GM21723 (cell line): ENCODE measurements around the gene EXOC4.
A peak's percentile ranks its signal among the peaks of the same experiment; 100 is the strongest.

Experiments used
- ATAC-seq: cut with Tn5 transposase; IDR thresholded peaks from one replicate; pipeline ENCODE4 v1.9.1; 2021; ENCODE audit warnings: mild to moderate bottlenecking, moderate library complexity; ENCODE audit not compliant: unreplicated experiment

EXOC4 gene

DNA sequence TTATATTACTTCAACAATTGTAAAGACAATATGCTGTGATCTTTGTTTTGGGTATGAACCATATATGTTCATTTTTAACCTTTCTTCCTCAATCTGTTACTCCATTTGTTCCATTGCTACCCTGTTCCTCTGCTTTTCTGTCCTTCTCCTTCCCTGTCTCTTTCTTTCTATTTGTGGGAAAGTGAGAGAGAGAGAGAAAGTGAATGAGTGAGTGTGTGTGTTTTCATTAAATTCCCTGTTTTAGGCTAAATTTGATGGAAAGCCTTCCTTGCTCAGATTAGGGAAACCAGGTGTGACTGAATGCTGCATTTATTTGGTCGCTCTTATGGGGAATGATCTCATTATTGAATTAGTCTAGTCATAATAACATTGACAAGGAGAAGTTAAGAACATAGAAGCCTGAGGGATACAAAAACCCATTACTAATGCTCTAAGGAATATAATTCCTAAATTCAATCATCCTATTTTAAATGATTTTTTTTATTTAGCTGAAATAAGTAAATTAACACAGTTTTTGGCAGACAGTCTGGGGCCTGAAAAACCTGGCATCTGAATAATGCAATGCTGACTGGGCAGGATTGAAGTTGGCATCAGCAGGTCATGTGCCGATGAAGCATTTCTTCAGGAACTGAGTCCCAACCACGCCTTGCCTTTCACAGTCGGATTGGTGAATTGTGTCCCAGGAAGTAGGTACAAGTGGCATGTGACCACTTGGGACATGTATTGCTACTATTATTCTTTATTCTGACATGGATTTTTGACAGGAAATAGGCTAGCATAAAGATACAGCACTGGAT lies 756.6 kb downstream of the EXOC4 start:
- no peak for ATAC-seq

DNA sequence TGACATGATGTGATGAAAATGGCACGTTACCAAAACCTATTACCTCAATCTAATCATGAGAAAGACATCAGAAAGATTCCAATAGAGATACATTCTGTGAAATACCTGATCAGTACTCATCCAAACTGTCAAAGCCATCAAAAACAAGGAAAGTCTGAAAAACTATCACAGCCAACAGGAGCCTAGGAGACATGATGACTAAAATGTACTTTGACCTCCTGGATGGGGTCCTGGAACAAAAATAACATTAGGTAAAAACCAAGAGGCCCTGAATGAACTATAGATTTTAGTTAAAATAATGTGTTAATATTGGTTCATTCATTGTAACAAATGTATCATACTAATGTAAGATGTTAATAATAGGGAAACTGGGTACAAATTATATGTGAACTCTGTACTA lies 760.4 kb downstream of the EXOC4 start:
- ATAC-seq = no peak

DNA sequence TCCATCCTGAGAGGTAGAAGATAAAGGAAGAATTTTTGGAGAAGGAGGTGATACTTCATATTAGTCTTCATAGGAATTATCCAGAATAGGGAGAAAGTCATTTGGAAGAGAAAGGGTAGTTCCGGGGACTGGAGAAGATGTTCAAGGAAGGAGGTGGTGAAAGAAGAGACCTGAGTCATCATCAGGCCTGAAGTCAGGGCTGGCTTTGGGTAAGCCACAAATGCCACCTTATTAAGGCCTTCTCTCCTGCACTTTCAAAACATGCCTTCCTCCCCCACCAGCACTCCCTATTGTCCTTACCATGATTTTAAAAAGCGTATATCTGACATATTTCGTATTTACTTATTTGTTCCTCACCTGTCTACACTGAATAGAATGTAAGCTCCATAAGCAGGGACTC lies 762.1 kb downstream of the EXOC4 start:
- ATAC-seq = no peak

DNA sequence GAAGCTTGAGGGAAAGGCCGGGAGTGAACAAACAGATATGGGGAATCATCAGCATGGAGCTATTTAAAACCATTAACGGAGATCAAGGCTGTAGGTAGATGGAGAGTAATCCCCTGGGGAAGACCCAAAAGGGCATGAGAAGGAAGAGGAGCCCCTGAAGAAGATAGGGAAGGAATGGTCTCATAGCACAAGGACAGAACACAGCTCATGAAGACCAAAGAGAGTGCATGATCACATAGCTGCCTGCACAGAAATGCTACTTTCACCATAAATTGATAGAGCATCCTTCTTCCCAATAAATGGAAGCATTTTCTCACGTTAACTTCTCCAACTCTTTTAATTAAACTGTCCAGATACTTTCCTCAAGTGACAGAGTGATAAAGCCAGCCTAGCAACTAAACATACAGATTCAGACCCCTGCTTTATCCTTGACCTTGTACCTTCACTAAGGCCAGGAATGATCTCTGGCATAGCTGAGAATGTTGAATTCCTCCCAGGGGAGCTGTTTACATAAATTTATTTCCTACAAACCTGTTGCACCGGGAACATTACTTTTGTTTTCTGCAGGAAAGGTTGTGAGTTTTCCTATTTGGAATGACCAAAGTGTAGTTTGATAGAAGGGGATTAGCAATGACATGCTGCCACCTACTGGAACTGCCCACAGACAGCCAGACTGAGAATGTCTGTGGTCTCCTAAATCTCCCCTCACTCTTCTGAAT lies 763.5 kb downstream of the EXOC4 start:
- no peak for ATAC-seq

DNA sequence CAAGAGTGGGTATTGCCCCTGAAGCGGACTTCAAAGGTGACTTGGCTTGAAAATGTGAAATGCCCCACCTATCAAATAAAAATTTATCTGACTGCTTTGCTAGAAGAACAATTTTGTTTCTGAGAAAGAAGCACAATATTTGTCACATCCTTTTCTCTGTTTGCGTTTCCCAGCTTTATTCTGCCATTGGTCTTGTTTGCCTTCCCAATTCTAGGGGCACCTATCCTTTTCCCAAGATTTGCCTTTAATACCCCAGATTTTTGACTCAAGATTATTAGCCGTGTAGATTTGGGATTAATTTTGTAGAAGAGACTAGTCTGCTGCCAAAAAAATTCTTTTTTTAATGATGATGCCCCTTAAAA lies 764.0 kb downstream of the EXOC4 start:
- ATAC-seq = no peak

DNA sequence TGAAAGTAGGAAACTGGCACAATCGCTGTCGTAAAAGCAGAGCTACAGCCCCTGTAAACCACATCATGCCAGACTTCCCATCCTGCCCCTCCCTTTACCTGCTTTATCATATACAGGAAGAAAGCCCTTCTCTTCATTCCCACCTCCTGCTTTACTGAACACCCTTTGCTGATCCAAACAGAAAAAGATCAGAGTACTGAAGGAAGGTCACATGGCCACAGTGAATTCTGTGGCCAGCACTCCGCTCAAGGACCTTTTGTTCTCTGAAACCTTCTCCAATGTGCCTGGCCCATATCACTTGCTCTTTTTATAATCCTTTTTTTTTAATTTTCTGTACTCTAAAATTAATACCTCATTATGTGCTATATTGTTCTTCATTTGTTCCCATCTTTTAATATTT lies 765.4 kb downstream of the EXOC4 start:
- ATAC-seq = no peak

DNA sequence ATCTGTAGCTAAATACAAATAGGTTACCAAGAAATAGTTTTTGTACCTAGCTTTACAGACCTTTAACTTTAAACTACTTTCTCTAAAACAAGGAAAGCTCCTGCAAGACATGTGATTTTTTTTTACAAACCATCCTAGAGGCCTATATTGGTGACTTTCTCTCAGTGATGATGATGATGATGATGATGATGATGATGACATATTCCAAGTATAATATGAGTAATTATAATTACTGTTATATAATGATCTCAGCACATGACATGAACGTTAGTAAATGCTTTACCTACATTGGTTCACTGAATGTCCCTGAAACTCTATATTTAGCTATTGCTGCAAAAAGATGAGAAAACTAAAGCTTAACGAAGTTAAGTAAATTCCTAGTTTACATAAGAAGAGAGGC lies 766.4 kb downstream of the EXOC4 start:
- no peak for ATAC-seq

DNA sequence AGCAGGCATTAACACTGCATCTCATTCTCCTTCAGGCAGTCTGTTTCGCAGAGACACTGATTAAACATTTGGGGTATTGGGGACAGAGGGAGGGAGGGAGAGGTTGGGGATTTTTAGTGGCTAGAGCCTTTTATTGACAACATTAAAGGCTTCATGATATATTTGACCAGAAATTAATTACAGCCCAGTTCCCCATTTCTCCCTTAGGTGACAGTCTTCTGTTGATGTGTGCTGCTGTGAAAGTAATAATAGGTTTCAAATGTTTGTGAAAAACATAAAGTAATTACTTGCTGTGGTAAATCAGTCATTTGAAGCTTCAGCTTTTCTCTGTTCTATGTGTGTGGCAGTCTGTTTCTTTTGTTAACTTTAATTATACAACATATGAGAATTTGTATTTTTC lies 769.0 kb downstream of the EXOC4 start:
- no peak for ATAC-seq

DNA sequence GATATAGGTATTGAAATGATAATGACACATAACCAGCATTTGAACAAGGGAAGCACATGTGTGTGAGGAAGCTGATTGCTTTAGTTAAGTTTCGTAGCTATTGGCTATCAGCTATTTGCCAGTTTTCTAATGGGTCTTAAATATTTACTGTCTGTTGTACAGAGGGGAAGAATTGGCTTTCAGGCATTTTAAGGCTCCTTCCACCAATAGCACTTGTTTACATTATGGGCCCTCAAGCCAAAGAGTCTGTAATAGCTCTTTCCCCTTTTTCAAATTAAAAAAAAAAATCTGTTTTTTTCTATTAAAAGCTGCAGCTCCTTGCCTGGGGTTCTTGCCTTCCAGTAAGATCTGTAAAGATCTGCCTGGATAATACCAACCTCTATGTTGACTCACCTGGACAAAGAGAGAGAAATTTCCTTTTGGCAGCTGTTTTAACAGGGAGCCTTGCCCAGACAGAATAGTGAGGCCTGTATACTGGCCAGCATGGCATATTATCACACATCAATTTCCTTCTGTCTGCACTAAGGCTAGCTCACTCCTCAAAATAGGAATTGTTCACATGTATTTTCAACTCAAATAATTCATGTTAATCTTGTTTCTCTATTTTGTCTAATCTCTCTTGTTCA lies 769.5 kb downstream of the EXOC4 start:
- no peak for ATAC-seq

DNA sequence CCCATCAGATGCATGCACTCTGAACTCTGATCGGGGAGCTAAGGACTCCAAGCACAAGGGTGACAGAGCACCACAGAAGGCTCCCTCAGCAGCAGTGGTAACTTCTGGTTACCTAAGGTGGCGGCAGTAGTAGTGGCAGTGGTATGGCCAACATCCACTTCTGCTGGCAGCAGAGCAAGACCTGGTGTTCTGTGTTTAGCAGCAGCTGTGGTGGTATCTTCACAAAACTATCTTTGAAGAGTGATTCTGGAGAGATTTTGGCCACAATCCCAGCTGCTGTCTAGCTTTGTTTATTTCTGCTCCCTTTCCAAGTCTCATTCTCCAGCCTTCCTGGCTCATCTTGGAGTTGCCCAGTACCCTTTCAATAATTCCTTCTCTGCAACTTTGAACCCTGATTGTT lies 771.9 kb downstream of the EXOC4 start:
- no peak for ATAC-seq

DNA sequence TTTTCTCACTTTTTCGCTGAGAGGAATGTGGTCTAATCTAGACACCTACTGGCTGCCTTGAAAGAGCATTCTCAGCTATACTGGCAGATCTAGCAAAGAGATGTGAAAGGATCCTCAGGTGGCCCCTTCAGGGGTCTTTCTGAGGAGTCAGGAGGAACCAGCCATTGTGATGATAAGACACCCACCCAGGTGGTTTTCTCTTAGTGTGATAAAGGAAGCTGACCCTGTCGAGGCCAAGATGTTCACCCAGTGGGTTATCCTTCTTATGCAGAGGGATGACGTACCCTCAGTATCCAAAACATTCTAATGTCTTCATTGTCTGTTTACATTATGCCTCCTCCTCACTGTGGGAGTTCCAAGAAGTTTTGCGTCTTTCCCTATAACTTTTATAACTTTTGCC lies 776.0 kb downstream of the EXOC4 start:
- ATAC-seq = no peak

DNA sequence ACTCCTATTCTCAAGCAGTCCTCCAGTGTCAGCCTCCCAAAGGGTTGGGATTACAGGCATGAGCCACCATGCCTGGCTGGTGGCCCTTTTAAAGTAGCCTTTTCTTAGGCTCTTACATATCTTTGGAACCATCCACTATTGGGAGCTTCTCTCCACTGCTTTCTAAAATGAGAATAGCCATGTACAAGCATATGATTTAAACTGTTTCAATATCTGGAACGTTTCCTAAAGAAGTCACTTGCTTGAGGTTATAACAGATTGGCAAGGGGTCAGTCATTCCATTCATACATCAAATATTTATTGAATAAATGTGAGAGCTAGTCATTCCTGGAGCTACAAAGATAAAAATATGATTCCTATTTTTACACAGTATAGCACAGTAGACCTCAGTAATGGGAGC lies 776.9 kb downstream of the EXOC4 start:
- no peak for ATAC-seq

DNA sequence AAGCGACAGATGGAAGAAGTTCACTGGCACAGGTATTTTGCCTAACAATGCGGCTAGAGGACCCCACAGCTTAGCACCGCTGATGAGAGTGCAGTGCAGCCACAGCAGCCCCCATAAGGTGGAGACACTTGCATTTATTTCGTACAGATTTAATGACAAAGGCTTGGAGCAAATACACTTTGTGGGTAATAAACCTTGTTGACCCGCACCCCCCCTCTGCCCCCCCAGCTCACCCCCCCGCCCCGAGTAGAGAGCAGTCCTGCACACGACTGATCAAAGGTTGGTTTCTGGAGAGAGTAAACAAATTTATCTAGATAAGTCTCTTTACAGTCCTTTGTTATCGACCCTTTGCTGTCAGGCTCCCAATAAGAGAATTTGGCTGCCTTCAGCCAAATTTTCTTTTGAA lies 777.6 kb downstream of the EXOC4 start:
- ATAC-seq = no peak

DNA sequence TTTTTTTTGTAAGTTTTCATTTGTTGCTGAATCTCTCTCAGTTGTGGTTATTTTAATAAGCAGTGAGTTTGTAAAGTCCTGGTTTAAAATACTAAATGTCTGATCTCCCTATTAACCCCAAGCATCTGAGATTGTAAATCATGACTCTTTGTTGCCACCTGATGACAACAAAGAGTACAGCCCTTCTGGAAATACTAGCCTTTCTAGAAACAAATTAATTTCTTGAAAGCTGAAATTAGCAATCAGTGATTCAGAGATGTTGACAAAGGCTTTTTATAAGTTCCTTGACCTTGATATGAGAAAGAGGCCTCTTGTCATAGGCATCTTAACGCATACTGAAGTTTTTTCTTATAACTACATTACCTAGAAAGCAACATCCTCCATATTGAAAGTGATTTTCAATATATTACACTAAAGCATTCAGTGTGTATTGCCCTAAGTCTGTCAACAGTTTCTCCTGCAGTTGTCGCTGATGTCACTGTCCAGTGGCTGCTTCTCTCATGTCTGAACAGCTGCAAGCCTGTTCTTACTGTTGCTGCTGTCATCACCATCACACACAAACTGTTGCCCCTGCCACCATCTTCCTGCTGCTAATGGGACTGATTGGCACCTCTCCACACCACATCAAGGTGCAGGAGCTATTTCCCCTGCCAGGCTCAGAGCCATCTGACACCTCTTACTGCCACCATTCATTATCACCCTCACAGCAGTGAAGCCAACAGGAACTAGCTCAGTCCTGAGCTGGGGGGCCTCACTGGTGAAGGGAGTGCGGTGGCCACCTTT lies 779.1 kb downstream of the EXOC4 start:
- ATAC-seq = no peak

DNA sequence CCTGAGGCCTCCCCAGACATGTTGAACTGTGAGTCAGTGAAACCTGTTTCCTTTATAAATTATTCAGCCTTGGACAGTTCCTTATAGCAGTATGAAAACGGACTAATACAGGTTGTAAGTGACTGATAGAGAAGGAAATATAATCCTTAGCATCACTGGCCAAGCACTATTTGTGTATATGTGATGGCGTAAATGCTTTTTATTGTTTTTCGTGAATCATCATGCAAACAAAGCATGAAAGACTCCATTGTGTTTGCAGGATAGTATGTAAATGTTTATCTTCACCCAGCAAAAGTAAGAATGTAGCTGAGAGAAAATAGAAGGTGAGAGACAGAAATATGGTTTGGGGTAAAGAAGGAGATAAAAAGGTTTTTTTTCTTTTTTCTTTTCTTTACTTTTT lies 781.8 kb downstream of the EXOC4 start:
- no peak for ATAC-seq

DNA sequence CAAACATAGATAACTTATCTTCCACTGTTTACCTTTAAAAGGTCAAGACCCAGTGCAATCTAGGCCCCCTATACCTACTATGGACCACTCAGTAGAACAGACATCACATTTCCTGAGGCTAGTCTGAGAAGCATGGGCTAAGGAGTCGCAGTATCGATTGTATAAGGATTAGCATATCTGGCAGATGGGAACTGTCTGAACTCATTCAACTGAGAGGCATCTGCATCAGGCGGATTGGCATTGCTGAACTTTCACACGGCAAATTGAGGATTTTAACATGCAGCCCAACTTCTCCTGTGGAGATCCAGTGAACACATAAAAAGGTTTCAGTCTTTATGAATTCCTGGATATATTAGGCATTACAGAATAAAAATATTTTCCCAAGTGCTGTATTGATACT lies 785.1 kb downstream of the EXOC4 start:
- ATAC-seq = no peak

DNA sequence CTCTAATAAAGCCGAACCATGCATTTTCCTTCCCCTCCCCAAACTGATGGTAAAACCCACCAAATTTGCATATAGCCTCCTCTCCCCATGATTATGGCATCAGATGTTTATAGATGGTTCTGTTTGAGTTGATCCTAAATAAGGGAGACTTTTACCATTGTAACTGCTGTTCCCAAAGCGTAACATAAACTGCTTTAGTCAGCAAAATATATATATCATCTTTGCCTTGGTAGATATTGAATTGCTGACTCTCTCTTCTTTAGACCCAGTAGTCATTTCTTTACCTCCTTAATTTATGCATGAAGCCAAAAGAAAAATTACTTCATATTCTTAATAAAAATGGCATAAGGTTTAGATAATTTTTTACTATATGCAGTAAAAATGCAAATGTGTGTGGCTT lies 788.1 kb downstream of the EXOC4 start:
- ATAC-seq = no peak

DNA sequence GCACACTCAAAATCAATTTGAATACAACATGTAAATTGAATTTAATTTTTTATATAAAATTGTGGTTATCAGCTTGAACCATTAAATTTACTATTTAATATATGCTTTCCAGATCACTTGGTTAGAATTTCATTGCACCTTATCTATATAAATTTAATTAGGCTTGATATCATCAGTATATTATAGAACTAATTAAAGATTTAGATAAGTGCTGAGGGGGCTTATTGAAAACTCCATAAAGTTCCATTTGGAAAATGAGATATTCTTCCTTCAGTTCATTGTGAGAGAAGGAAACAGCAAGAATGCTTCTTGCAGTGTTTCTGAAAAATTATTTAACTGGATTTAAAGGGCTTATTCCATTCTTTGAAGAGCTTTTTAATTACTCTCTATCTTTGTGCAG lies 788.6 kb downstream of the EXOC4 start:
- no peak for ATAC-seq

DNA sequence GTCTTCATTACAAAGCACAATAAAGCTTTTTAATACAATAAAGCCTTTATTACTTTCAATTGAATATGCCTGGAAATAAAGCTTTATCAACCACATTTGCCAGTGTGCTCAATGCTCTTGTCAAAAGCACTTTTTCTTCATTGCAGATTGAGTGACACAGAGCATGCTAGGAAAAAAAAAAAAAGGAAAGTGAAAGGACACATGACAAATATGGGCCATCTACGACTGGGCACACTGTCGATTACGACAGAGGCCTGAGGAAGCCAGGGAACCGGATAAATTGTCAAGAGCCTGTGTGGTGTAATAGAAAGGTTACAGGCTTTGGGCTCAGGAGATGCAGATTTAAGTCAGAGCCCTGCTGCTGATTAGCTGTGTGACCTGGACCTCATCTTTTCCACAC lies 789.4 kb downstream of the EXOC4 start:
- no peak for ATAC-seq

DNA sequence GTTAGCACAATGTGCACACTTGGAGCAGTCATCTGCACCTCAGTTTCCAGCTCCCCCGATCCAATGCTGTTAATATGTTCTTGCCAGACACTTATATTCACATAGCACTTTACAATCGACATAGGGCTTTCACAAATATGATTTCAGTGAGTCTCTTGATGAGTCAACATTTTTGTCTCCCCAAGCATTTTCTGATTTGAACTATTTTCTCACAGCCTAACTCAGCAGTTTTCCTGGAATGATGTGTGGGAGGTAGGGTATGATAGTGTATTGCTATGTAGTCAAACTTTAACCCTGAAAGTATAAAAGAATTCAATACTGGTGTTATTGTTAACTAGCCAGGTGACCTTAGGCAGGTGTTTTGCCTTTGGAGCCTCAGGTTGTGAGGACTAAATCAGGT lies 791.8 kb downstream of the EXOC4 start:
- ATAC-seq = no peak

DNA sequence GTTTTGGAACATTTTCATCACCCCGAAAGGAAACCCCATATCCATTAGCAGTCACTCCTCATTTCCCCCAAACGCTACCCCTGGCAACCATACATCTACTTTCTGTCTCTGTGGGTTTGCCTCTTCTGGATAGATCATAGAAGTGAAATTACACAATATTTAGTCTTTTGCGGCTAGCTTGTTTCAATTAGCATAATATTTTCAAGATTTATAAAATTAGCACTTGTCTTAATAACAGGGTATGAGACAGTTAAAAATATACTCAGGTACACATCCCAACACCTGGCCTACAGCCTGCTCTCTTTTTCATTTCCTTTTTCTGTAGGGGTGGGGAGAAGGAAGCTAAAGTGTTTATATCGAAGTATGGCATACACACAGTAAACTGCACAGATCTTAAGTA lies 792.8 kb downstream of the EXOC4 start:
- peak; percentile 80 for ATAC-seq
